ENCODE data around the gene KLHL24. TPM values are rescaled to one million over a fixed set of nuclear protein-coding genes. Genes with fewer than 3 reads are reported as not detected.

The KLHL24 gene
- 10 to 100 TPM; 57.2 to 85.1 (median 66.7) TPM for total RNA-seq

GRCh38 chr3:183635431-183636220 lies at the start of gene KLHL24:
Gene KLHL24 (plus strand): TSS chr3:183635623. CDS start chr3:183650357, 14,734 bp downstream.
- Histone ChIP-seq H3K36me3 (no peaks in the 10 kb centered on the region), H3K9me3 (no peaks in the 10 kb centered on the region), H3K27me3 (no peaks in the 10 kb centered on the region), H3K4me3 (peak within 1 kb of the TSS; percentile 91 to 100 (median 93)), H3K27ac (peak within 1 kb of the TSS; percentile 96 to 100 (median 98)), H3K4me1 (peaks cover 0 to 18% (median 0%) of the 10 kb centered on the region in 4 donors)
- TF ChIP-seq POLR2A (IDR thresholded peaks at IDR 0.05) (peak; percentile 98 to 100), CTCF (IDR thresholded peaks at IDR 0.05) (peak in 3 of 6 experiments; percentile 5 to 16 (median 7))
- DNase-seq, result peak; percentile 93 to 97 (median 95)

GRCh38 chr3:183586477-183586876 lies 48.9 kb upstream of the KLHL24 start:
- DNase-seq, result no peak
- Histone ChIP-seq H3K9me3 (no peaks in the 10 kb centered on the region), H3K4me1 (peaks cover 0 to 19% (median 4%) of the 10 kb centered on the region in 4 donors), H3K27ac (no peak overlapping the region), H3K36me3 (no peaks in the 10 kb centered on the region), H3K4me3 (no peak overlapping the region), H3K27me3 (no peaks in the 10 kb centered on the region)
- TF ChIP-seq CTCF (IDR thresholded peaks at IDR 0.05), result no peak
- no peak for TF ChIP-seq POLR2A (IDR thresholded peaks at IDR 0.05)

- TF ChIP-seq POLR2A (IDR thresholded peaks at IDR 0.05), result no peak
- TF ChIP-seq CTCF (IDR thresholded peaks at IDR 0.05), result no peak
- Histone ChIP-seq H3K9me3 (no peaks in the 10 kb centered on the region), H3K27me3 (no peaks in the 10 kb centered on the region), H3K4me1 (peaks cover 0 to 19% (median 5%) of the 10 kb centered on the region in 4 donors), H3K4me3 (no peak overlapping the region), H3K27ac (peak overlapping the region in 1 of 4 donors; percentile 17), H3K36me3 (no peaks in the 10 kb centered on the region)
- DNase-seq, result no peak
Observed at GRCh38 chr3:183587336-183587735, 48.1 kb upstream of the KLHL24 start.

- TF ChIP-seq CTCF (IDR thresholded peaks at IDR 0.05), result no peak
- no peak for TF ChIP-seq POLR2A (IDR thresholded peaks at IDR 0.05)
- H3K9me3 ChIP-seq, result no peaks in the 10 kb centered on the region
- no peak overlapping the region for H3K27ac ChIP-seq
- no peaks in the 10 kb centered on the region for H3K36me3 ChIP-seq
- no peak overlapping the region for H3K4me3 ChIP-seq
- H3K27me3 ChIP-seq, result no peaks in the 10 kb centered on the region
- no peak for DNase-seq
- H3K4me1 ChIP-seq, result peaks cover 0 to 4% (median 0%) of the 10 kb centered on the region in 4 donors
Observed at GRCh38 chr3:183590442-183590841, 45.0 kb upstream of the KLHL24 start.

GRCh38 chr3:183591881-183592521 lies 43.4 kb upstream of the KLHL24 start:
- no peaks in the 10 kb centered on the region for H3K27me3 ChIP-seq
- H3K27ac ChIP-seq, result no peak overlapping the region
- H3K36me3 ChIP-seq, result no peaks in the 10 kb centered on the region
- no peak overlapping the region for H3K4me3 ChIP-seq
- H3K9me3 ChIP-seq, result no peaks in the 10 kb centered on the region
- no peak for DNase-seq
- H3K4me1 ChIP-seq, result peaks cover 0 to 4% (median 0%) of the 10 kb centered on the region in 4 donors
- TF ChIP-seq POLR2A (IDR thresholded peaks at IDR 0.05) (no peak), CTCF (IDR thresholded peaks at IDR 0.05) (peak in 4 of 6 experiments; percentile 2 to 30 (median 8))
